ENCODE data around the gene MCHR1. TPM values are rescaled to one million over a fixed set of nuclear protein-coding genes. Genes with fewer than 3 reads are reported as not detected.
A peak's percentile ranks its signal among the peaks of the same experiment; 100 is the strongest.

The MCHR1 gene
- polyA plus RNA-seq, 1 of the 3 experiments (the other 2 are of a cell fraction): 0.33 TPM

- Histone ChIP-seq H3K9me3 (no peaks in the 10 kb centered on the region), H3K79me2 (ENCODE audit: insufficient read depth) (peaks cover 38% of the 10 kb centered on the region), H3K36me3 (replicated peaks in 1 of 2; ENCODE audit: control insufficient read depth in 1 of 2, insufficient read depth in 2 of 2, low read length in 1 of 2) (no peaks in the 10 kb centered on the region), H3K9me2 (no peaks in the 10 kb centered on the region), H3K9ac (peak overlapping the region; percentile 66), H3K4me2 (peak overlapping the region; percentile 81), H3K4me3 (ENCODE audit: low read depth in 2 of 2, low read length in 1 of 2) (peak overlapping the region; percentile 59 to 66), H3K4me1 (ENCODE audit: control insufficient read depth in 1 of 2, insufficient read depth in 2 of 2, low read depth in 1 of 2, low read length in 1 of 2) (peaks cover 4 to 10% of the 10 kb centered on the region in 2 experiments; a peak in 3 of 4 replicates), H3K27ac (ENCODE audit: low read depth in 2 of 2, low read length in 1 of 2) (peak overlapping the region; percentile 66 to 68; a peak in 2 of 4 replicates), H2AFZ (ENCODE audit: low read depth) (peak overlapping the region; percentile 91), H3K27me3 (ENCODE audit: insufficient read depth) (no peaks in the 10 kb centered on the region), H3F3A (replicated peaks; ENCODE audit: insufficient read depth) (no peaks in the 10 kb centered on the region), H4K20me1 (ENCODE audit: insufficient read depth) (peaks cover 31% of the 10 kb centered on the region)
- ChIA-PET CTCF (interaction anchor here (0.8 to 2.1 kb wide), 3 partner anchors 113 to 201 kb away, joined by 4 to 10 read pairs (median 4); no protein-coding TSS in a partner anchor), POLR2A (interaction anchor here (0.9 kb wide), 1 partner anchor 10 kb away, joined by 3 read pairs; no protein-coding TSS in a partner anchor)
- TF ChIP-seq FOXM1 (IDR thresholded peaks at IDR 0.05; ENCODE audit: low read depth) (no peak), POLR2AphosphoS5 (IDR thresholded peaks at IDR 0.05; ENCODE audit: low read depth, low read length) (0 out of 2 replicates have a peak, but pooled peaks have one; percentile 4)
- WGBS (ENCODE audit: low lambda C conversion rate): 61% methylated on average over 21 of the region's 46 CpGs
- no peak for DNase-seq
Measured at GRCh38 chr22:40637183-40638150, 41.8 kb upstream of the MCHR1 start.

- WGBS (ENCODE audit: low lambda C conversion rate): 92% methylated on average over 9 of the region's 17 CpGs
- POLR2A ChIA-PET: no interaction called here
Measured at GRCh38 chr22:40638261-40638660, 41.0 kb upstream of the MCHR1 start.

More at GRCh38 chr22:40638261-40638660, 41.0 kb upstream of the MCHR1 start:
- Histone ChIP-seq H3K9me3 (no peaks in the 10 kb centered on the region), H3F3A (replicated peaks; ENCODE audit: insufficient read depth) (no peaks in the 10 kb centered on the region), H3K9me2 (no peaks in the 10 kb centered on the region), H3K9ac (no peak overlapping the region), H3K36me3 (replicated peaks in 1 of 2; ENCODE audit: control insufficient read depth in 1 of 2, insufficient read depth in 2 of 2, low read length in 1 of 2) (no peaks in the 10 kb centered on the region), H3K27ac (ENCODE audit: low read depth in 2 of 2, low read length in 1 of 2) (no peak overlapping the region), H3K27me3 (ENCODE audit: insufficient read depth) (no peaks in the 10 kb centered on the region), H3K4me1 (ENCODE audit: control insufficient read depth in 1 of 2, insufficient read depth in 2 of 2, low read depth in 1 of 2, low read length in 1 of 2) (peaks cover 4 to 10% of the 10 kb centered on the region in 2 experiments; a peak in 3 of 4 replicates), H2AFZ (ENCODE audit: low read depth) (no peak overlapping the region), H4K20me1 (ENCODE audit: insufficient read depth) (peaks cover 23% of the 10 kb centered on the region), H3K4me2 (no peak overlapping the region), H3K4me3 (ENCODE audit: low read depth in 2 of 2, low read length in 1 of 2) (no peak overlapping the region), H3K79me2 (ENCODE audit: insufficient read depth) (peaks cover 30% of the 10 kb centered on the region)
- CTCF ChIA-PET: interaction anchor here (0.8 kb wide), 1 partner anchor 202 kb away, joined by 4 read pairs; no protein-coding TSS in a partner anchor
- TF ChIP-seq RXRA (IDR thresholded peaks at IDR 0.05; ENCODE audit: borderline replicate concordance, low read depth) (no peak), MAX (IDR thresholded peaks at IDR 0.05; ENCODE audit: low read depth) (no peak), NFIC (IDR thresholded peaks at IDR 0.05; ENCODE audit: borderline replicate concordance) (no peak), RCOR1 (IDR thresholded peaks at IDR 0.05; ENCODE audit: low read length) (no peak), RFX5 (IDR thresholded peaks at IDR 0.05; ENCODE audit: low read length) (no peak), CTCF (IDR thresholded peaks at IDR 0.05) (no peak), TAF1 (IDR thresholded peaks at IDR 0.05; ENCODE audit: borderline replicate concordance, low read depth, low read length) (no peak), USF1 (IDR thresholded peaks at IDR 0.05; ENCODE audit: borderline replicate concordance, low read depth) (no peak), PBX3 (IDR thresholded peaks at IDR 0.05) (no peak), IRF3 (IDR thresholded peaks at IDR 0.05; ENCODE audit: low read depth, low read length) (no peak)
- no peak for DNase-seq

All from SK-N-SH (cell line).